Astrocyte (in vitro differentiated cells and primary cell): Measurements from ENCODE around the gene PLAAT5.

Source experiments
- EZH2 ChIP-seq: IDR thresholded peaks from 2 replicates; pipeline ENCODE4 v1.6.1; 2012; ENCODE audit warnings: mild to moderate bottlenecking, low read length, inconsistent platforms; ENCODE audit not compliant: insufficient read depth
- TF ChIP-seq, protein P1 (sequence below): IDR thresholded peaks from 2 replicates; pipeline ENCODE4 v1.5.1; 2011; ENCODE audit warnings: low read depth, mild to moderate bottlenecking, inconsistent platforms, low read length, moderate library complexity; ENCODE audit not compliant: insufficient read depth

DNA sequence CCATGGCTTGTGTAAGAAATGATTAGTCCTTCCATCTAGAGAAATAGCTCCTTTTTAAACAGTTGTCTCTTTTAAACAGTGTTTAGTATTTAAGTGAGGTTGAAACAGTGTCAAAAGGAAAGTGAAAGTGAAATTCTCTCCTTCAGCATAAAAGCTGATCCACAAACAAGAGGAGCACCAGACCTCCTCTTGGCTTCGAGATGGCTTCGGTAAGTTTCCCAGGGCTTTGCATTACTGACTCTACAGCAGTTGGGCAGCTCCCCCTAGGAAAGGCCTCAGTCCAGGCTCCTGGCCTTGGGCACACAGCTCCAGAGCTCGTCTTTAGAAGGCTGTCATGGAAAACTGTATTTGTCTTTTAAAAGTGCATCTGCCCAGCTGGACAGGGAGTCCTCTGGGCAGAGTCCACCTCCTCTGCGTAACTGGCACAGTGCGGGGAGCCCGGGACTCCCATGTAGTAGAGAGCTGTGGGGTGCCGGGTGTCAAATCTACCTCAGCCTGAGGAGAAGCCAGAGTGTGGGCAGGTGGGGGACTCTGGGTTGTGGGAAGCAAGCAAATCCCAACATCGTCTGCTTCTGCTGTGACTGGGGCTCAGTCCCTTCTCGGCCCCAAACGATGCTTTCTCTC is 45.8 kb upstream of the PLAAT5 start, which contains the start of gene PLAAT4:
- TF ChIP-seq, protein P1, sequence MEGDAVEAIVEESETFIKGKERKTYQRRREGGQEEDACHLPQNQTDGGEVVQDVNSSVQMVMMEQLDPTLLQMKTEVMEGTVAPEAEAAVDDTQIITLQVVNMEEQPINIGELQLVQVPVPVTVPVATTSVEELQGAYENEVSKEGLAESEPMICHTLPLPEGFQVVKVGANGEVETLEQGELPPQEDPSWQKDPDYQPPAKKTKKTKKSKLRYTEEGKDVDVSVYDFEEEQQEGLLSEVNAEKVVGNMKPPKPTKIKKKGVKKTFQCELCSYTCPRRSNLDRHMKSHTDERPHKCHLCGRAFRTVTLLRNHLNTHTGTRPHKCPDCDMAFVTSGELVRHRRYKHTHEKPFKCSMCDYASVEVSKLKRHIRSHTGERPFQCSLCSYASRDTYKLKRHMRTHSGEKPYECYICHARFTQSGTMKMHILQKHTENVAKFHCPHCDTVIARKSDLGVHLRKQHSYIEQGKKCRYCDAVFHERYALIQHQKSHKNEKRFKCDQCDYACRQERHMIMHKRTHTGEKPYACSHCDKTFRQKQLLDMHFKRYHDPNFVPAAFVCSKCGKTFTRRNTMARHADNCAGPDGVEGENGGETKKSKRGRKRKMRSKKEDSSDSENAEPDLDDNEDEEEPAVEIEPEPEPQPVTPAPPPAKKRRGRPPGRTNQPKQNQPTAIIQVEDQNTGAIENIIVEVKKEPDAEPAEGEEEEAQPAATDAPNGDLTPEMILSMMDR = no peak
- TF ChIP-seq EZH2 = no peak
